ENCODE data around the gene PLEKHG3.
"Not testable (repeated sequence)": the region's sequence is repeated elsewhere in the genome, so short reads cannot be mapped to it uniquely, and the experiment has no call there.

The PLEKHG3 gene

DNA sequence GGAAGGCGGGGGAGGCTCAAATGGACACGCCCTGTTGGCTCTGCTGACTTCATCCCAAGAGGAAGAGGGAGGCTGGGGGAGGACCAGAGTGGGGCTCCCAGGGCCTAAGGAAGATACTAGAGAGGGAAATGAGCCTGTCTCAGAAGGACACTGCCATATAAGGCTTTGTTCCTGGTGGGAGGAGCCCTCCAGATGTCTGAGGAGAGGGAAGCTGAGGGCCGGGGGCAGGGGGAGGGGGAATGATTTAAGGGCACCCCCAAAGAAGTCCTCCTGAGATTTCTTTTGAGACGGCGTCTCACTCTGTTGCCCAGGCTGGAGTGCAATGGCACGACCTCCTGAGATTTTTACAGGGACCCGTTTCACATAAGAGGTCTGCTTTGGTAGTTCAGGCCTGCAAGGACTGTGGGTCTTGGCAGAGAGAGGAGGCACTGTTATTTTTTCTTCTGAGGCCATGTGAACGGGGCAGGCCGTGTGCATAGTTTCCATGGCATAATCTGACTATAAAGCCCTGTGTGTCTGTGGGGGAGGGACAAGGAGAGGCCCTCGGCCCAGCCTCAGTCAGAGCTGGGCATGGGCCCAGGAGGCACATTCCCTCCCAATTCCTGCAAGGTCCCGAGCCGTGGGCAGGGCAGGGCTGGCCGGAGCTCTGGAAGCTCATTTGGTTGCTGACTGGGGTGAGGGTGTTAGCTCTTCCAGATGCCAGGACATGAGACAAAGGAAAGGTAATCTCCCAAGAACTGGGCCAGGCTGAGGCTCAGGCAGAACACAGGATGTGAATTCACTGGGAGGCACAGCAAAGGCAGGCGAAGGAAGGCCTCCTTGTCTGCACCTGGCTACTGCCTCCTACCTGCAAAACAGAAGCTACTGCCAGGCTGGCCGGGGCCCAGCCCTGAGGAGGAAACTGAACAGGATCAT lies 22.2 kb upstream of the PLEKHG3 start:
- no peaks in the 10 kb centered on the region for H3K9me3 Mint-ChIP-seq
- no peaks in the 10 kb centered on the region for H3K27me3 Mint-ChIP-seq
- no peak overlapping the region for H3K27ac Mint-ChIP-seq
- no peak overlapping the region for H3K4me3 Mint-ChIP-seq
- H3K4me1 Mint-ChIP-seq (ENCODE audit: low read depth): no peaks in the 10 kb centered on the region
- no peaks in the 10 kb centered on the region for H3K36me3 Mint-ChIP-seq (ENCODE audit: low read depth)
- DNase-seq: no peak

DNA sequence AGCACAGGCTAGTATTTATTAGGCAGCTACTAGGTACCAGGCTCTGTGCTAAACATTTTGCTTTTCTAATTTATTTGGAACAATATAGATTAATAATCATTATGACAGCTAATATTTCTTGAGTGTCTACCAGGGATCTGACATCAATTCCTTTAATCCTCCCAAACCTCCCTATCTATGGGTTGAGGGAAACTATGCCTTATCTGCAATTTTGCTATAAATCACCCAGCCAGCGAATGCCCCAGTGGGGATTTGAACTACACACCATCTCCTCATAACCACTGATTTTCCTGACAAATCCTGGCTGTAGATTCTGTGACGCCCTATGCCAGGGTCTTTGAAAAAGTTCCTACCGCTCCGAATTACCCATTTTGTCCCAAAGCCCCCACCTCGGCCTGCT lies 21.4 kb upstream of the PLEKHG3 start:
- no peak for DNase-seq
- Mint-ChIP-seq H3K27ac (no peak overlapping the region), H3K4me3 (no peak overlapping the region), H3K4me1 (ENCODE audit: low read depth) (no peaks in the 10 kb centered on the region), H3K36me3 (ENCODE audit: low read depth) (no peaks in the 10 kb centered on the region), H3K9me3 (no peaks in the 10 kb centered on the region), H3K27me3 (no peaks in the 10 kb centered on the region)

DNA sequence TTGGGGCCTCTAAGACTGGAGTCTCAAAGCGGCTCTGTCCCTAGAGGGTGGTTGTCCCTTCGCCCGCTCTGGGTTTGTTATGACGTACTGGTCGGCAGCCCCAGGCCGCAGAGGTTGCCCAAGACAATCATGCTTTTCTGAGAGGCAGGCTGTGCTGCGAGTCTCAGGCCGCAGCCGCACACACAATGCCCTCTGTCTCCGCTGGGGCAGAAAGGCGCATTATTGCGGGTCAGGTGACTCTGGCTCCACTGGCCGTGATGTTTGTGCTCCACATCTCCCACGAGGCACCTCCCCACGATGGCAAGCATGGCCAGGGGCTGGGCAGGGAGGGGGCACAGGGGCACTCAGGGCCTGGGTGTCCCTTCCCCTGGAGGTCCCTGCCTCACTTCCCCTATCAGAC lies 21.0 kb upstream of the PLEKHG3 start:
- H3K36me3 Mint-ChIP-seq (ENCODE audit: low read depth): no peaks in the 10 kb centered on the region
- H3K9me3 Mint-ChIP-seq: no peaks in the 10 kb centered on the region
- no peak overlapping the region for H3K27ac Mint-ChIP-seq
- DNase-seq: no peak
- H3K4me3 Mint-ChIP-seq: no peak overlapping the region
- H3K27me3 Mint-ChIP-seq: no peaks in the 10 kb centered on the region
- peaks cover 2% of the 10 kb centered on the region for H3K4me1 Mint-ChIP-seq (ENCODE audit: low read depth)

DNA sequence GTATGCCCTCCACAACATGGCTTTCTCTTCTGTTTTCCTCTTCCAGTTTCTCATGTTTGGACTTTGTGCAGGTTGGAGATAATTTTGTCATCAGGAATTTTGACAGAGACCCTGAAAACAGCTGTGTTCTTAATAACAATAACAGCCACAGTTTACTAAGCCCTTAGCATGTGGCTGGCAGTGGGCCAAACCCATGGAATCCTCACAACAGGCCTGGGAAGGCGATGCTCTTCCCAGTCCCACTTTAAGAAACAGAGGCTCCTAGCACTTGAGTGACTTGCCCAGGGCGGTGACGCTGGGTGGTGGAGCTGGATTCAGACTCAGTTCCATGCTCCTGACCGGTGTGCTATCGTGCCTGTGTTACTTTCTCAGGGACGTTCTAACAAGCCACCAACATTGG lies 20.1 kb upstream of the PLEKHG3 start:
- Mint-ChIP-seq H3K4me1 (ENCODE audit: low read depth) (peaks cover 11% of the 10 kb centered on the region), H3K27me3 (no peaks in the 10 kb centered on the region), H3K36me3 (ENCODE audit: low read depth) (no peaks in the 10 kb centered on the region), H3K4me3 (no peak overlapping the region), H3K9me3 (no peaks in the 10 kb centered on the region), H3K27ac (no peak overlapping the region)
- no peak for DNase-seq

DNA sequence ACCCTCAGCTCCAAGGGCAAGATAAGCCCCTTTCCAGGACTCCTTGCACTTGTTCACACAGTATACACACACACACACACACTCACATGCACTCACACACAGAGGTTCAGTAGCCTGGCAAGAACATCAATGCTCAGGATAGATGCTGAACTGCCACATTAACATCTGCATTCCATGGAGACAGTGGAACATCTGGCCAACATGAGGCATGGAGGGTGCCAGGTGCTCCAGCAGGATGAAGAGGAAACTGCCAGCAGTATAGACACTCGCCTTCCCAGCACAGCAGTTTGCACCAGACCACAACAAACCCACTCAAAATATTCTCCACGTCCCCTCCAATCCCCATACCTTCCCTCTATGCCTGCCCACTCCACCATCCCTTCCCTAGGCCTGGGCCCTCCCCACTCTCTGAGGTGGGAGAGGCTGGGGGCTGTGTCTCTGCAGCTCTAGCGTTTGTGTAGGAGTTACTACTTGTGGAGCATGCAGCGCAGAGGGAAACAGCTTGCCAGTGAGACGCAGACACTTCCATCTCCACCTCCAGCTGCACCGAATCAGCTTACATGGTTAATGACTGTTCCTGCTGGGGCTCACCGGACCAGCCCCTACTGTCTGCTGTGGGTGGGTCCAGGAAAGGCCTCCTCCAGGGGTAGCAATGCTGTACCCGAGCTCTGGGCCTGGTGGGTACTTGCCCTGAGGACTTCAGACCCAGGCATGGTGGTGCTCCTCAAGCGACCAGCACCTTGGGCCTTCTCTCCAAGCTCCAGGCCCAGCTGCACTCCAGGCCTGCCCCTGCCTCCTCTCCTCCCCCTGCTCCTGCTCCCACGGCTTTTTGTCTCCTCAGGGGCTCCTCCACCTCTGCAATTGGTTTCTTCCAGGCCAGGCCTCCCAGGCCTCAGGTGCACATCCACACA lies 18.6 kb upstream of the PLEKHG3 start:
- H3K4me3 Mint-ChIP-seq: no peak overlapping the region
- H3K9me3 Mint-ChIP-seq: no peaks in the 10 kb centered on the region
- H3K27me3 Mint-ChIP-seq: no peaks in the 10 kb centered on the region
- DNase-seq: no peak
- peaks cover 16% of the 10 kb centered on the region for H3K4me1 Mint-ChIP-seq (ENCODE audit: low read depth)
- no peaks in the 10 kb centered on the region for H3K36me3 Mint-ChIP-seq (ENCODE audit: low read depth)
- no peak overlapping the region for H3K27ac Mint-ChIP-seq

DNA sequence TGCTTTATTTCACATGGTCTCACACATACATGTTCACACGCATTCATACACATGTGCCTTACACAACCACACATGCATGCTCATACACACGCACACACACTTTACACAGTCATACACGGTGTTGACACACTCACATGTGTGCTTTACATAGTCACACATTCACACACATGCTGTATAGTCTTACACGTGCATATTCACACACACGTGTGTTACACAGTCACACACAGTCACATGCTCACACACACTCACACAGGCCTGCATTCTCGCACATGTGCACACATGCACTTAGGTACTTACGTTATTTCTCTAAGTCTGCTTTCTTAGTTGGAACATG lies 18.0 kb upstream of the PLEKHG3 start:
- no peaks in the 10 kb centered on the region for H3K27me3 Mint-ChIP-seq
- no peaks in the 10 kb centered on the region for H3K36me3 Mint-ChIP-seq (ENCODE audit: low read depth)
- H3K9me3 Mint-ChIP-seq: no peaks in the 10 kb centered on the region
- no peak overlapping the region for H3K27ac Mint-ChIP-seq
- H3K4me3 Mint-ChIP-seq: no peak overlapping the region
- DNase-seq: no peak
- peaks cover 16% of the 10 kb centered on the region for H3K4me1 Mint-ChIP-seq (ENCODE audit: low read depth)

DNA sequence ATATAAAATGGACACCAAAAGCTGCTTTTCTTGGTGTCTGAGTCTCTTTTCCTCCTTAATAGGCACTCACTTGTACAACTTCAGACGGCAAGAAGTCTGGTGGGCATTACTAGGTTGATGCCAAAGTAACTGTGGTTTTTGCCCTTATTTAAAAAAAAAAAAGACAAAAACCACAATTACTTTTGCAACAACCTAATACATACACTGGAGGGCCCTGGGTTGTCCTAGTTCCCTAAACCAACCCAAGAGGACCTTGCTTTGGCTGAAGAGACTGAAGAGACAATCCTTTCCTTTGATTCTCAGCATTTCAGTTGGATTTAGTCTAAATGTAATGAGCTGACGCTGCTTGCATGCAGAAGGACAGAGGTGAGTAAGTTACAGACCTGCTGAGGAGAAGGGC lies 16.2 kb upstream of the PLEKHG3 start:
- no peaks in the 10 kb centered on the region for H3K36me3 Mint-ChIP-seq (ENCODE audit: low read depth)
- no peaks in the 10 kb centered on the region for H3K9me3 Mint-ChIP-seq
- H3K27me3 Mint-ChIP-seq: no peaks in the 10 kb centered on the region
- no peak for DNase-seq
- H3K4me3 Mint-ChIP-seq: no peak overlapping the region
- peaks cover 16% of the 10 kb centered on the region for H3K4me1 Mint-ChIP-seq (ENCODE audit: low read depth)
- H3K27ac Mint-ChIP-seq: no peak overlapping the region

DNA sequence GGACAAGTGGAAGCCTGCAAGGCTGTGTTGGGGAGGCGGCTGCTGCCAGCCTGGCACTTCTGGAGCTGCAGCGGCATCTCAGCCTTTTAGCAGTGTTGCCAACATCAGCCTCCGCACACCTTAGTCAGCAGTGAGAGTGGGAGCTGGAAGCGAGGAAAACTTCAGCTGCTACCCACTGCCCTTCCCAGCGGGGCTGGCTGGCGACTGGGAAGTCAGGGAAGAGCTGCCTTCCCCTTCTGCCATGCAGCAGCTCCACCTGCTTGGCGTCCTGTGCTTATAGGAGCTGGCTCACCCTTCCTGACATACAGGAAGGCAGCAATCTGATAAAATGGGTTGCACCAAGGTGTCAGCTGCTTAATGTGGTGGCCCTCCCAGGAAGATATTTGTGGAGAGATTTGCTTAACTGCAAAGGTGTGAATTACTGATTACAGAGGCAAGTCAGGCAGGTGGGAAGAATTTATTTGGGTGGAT lies 15.4 kb upstream of the PLEKHG3 start:
- DNase-seq: no peak
- Mint-ChIP-seq H3K27me3 (no peaks in the 10 kb centered on the region), H3K4me1 (ENCODE audit: low read depth) (peaks cover 16% of the 10 kb centered on the region), H3K4me3 (no peak overlapping the region), H3K36me3 (ENCODE audit: low read depth) (no peaks in the 10 kb centered on the region), H3K9me3 (no peaks in the 10 kb centered on the region), H3K27ac (no peak overlapping the region)

DNA sequence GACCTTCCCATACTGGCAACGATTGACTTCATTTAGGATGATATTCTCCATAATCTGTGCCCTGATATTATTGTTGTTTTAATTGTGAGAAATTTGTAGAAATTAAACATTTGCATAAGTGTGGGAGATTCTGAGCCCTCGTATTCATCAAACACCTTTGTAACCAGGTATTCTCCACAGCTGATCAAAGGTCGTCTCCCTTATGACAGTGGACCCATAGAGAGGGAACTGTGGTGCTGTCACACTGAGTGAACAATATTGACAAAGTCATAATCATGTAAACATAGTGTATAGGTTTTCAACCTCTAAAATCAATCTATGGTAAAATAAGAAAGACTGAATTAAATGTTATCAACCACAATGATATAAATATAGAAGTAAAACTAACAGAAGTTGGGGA lies 14.9 kb upstream of the PLEKHG3 start:
- no peak overlapping the region for H3K4me3 Mint-ChIP-seq
- no peaks in the 10 kb centered on the region for H3K27me3 Mint-ChIP-seq
- H3K27ac Mint-ChIP-seq: no peak overlapping the region
- no peaks in the 10 kb centered on the region for H3K9me3 Mint-ChIP-seq
- no peaks in the 10 kb centered on the region for H3K36me3 Mint-ChIP-seq (ENCODE audit: low read depth)
- H3K4me1 Mint-ChIP-seq (ENCODE audit: low read depth): peaks cover 16% of the 10 kb centered on the region
- no peak for DNase-seq

DNA sequence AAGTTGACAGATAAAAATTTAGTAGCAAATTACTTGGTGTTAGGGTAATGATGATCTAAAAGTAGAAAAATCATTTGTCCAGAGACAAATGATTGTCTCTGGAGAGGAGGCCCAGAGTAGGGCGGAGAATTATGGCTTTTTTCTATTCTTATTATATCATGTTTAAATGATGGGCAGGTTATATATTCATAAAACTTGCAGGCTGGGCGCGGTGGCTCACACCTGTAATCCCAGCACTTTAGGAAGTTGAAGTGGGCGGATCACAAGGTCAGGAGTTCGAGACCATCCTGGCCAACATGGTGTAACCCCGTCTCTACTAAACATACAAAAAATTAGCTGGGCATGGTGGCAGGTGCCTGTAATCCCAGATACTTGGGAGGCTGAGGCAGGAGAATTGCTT lies 13.6 kb upstream of the PLEKHG3 start:
- not testable (repeated sequence) for H3K4me3 Mint-ChIP-seq; H3K27me3 Mint-ChIP-seq; H3K9me3 Mint-ChIP-seq; DNase-seq; H3K27ac Mint-ChIP-seq; H3K36me3 Mint-ChIP-seq (ENCODE audit: low read depth)
- H3K4me1 Mint-ChIP-seq (ENCODE audit: low read depth): peaks cover 16% of the 10 kb centered on the region

DNA sequence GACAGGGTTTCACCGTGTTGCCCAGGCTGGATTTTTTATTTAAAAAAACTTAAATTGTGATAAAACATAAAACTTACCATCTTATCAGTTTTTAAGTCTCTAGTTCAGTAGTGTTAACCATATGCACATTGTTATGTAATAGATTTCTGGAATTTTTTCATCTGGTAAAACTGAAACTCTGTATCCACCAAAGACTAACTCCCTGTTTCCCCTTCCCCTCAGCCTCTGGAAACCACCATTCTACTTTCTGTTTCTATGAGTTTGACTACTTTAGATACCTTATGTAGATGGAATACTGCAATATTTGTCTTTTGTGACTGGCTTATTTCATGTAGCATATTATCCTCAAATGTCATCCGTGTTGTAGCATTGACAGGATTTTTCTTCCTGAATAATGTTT lies 12.8 kb upstream of the PLEKHG3 start:
- peaks cover 16% of the 10 kb centered on the region for H3K4me1 Mint-ChIP-seq (ENCODE audit: low read depth)
- no peaks in the 10 kb centered on the region for H3K27me3 Mint-ChIP-seq
- H3K36me3 Mint-ChIP-seq (ENCODE audit: low read depth): no peaks in the 10 kb centered on the region
- no peak for DNase-seq
- H3K9me3 Mint-ChIP-seq: no peaks in the 10 kb centered on the region
- H3K4me3 Mint-ChIP-seq: no peak overlapping the region
- H3K27ac Mint-ChIP-seq: no peak overlapping the region

DNA sequence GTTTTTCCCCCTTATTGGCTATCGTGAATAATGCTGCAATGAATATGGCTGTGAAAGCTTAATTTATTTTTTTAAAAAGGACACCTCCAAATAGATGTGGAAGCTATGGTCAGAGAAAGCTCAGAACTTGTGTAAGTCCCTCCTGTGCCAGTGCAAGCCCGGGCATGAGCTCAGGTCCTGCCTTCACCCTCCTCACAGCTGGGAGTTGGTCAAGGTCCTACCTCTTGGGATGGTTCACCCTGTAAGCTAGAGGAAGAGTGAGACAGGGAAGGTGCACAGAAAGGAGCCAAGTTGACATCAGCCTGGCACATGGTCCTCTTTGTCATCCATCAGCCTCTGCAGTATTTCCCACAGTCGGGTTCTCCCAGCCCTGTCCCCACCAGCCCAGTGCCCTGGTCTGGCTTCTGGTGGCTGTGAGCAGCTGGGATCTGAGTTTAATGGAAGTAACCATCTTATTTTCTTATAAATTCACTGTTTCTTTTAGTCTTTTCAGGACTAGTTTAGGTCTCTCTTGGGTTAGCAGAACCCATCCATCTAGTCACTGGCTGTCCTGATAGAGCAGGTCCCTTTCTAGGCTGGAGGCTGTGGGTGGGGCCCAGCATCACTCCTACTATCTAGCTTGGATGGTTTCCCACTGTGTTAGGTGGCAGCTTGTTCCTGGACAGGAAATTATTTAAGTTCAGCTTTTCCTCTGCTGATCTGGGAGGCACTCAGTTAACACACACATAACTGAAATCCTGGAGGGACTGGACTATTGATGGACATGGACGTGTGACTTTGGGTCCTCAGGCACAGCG lies 11.8 kb upstream of the PLEKHG3 start:
- Mint-ChIP-seq H3K36me3 (ENCODE audit: low read depth) (no peaks in the 10 kb centered on the region), H3K4me1 (ENCODE audit: low read depth) (peaks cover 18% of the 10 kb centered on the region), H3K4me3 (no peak overlapping the region), H3K9me3 (no peaks in the 10 kb centered on the region), H3K27me3 (no peaks in the 10 kb centered on the region), H3K27ac (no peak overlapping the region)
- DNase-seq: no peak

DNA sequence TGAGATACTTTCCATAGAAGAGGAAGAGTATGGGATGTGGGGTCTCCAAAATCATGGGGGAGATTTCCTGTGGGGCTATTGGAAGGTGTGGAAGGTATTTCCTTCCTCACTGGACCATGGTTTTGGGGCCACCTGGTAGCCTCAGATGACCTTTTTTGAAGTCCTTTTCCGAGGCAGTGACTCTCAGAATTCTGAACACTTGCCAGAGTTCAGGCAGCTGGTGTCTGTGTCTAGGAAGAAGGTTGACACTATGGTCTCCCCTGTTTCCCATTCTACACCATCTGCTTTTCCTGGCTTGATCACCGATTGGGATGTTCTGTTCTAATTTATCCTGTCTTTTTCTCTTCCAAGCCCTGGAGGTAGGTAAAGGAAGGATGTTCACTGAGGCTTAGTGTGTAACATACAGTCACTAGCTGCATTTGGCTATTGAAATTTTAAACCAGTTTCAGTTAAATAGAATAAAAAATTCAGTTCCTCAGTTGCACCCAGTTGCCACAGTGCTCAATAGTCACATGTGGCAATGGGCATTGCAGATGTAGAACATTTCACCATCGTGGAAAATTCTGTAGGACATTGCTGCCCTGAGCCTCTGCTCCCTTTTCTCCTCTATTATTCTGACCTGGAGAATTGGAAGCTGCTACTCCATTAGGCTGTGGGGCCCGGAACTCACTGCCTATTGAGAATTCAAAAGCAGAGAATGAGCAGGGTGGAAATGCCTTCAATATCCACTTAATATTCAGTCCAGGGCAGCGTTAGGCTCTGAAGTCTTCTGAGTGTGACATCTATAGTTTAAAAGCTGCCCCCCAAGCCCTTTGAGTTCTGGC lies 11.0 kb upstream of the PLEKHG3 start:
- H3K27ac Mint-ChIP-seq: no peak overlapping the region
- H3K4me3 Mint-ChIP-seq: no peak overlapping the region
- no peaks in the 10 kb centered on the region for H3K9me3 Mint-ChIP-seq
- no peaks in the 10 kb centered on the region for H3K36me3 Mint-ChIP-seq (ENCODE audit: low read depth)
- peaks cover 16% of the 10 kb centered on the region for H3K4me1 Mint-ChIP-seq (ENCODE audit: low read depth)
- DNase-seq: no peak
- H3K27me3 Mint-ChIP-seq: no peaks in the 10 kb centered on the region

DNA sequence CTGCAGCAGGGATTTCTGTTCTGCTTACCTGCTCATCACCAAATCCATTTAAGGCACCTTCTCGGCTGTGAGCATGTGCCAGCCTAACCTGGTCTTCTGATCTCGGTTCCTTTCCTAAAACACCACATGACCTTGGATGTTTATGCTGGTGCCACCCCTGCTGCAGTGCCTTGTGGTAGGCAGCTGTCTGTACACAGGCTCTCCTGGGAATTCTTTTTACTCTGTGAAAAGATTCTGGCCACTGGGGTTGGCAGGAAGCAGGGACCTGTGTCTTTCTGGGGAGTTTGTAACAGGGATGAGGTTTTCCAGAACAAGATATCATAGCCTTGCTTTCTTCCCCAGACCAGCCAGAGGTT lies 10.4 kb upstream of the PLEKHG3 start:
- DNase-seq: no peak
- Mint-ChIP-seq H3K36me3 (ENCODE audit: low read depth) (no peaks in the 10 kb centered on the region), H3K27ac (no peak overlapping the region), H3K4me1 (ENCODE audit: low read depth) (peaks cover 16% of the 10 kb centered on the region), H3K9me3 (no peaks in the 10 kb centered on the region), H3K4me3 (no peak overlapping the region), H3K27me3 (no peaks in the 10 kb centered on the region)
